ENCODE measurements around the gene ZC3H8.
"Not testable (repeated sequence)": the region's sequence is repeated elsewhere in the genome, so short reads cannot be mapped to it uniquely, and the experiment has no call there.

Gene ZC3H8

GRCh38 chr2:112259509-112260294, 4.9 kb upstream of the ZC3H8 start:
- peak; percentile 88 to 91 for DNase-seq

GRCh38 chr2:112257575-112257974, 2.7 kb upstream of the ZC3H8 start:
- DNase-seq, result no peak

GRCh38 chr2:112256654-112257053, 1.8 kb upstream of the ZC3H8 start:
- no peak for DNase-seq

GRCh38 chr2:112255875-112256274, 1.0 kb upstream of the ZC3H8 start:
- DNase-seq, result no peak

GRCh38 chr2:112253261-112253815, 1.5 kb downstream of the ZC3H8 start:
- no peak for DNase-seq

GRCh38 chr2:112251271-112251670, 3.6 kb downstream of the ZC3H8 start:
- DNase-seq, result no peak

- no peak for DNase-seq
These were observed 10.0 kb downstream of the ZC3H8 start for GRCh38 chr2:112244854-112245253.

GRCh38 chr2:112243233-112243632, 11.6 kb downstream of the ZC3H8 start:
- DNase-seq, result no peak

- DNase-seq, result no peak
These were observed 12.5 kb downstream of the ZC3H8 start for GRCh38 chr2:112242384-112242783.

GRCh38 chr2:112239862-112240261, 15.0 kb downstream of the ZC3H8 start:
- DNase-seq, result no peak

- DNase-seq, result no peak
These were observed 24.5 kb downstream of the ZC3H8 start for GRCh38 chr2:112230371-112230770.

GRCh38 chr2:112229348-112229747, 25.5 kb downstream of the ZC3H8 start:
- DNase-seq, result no peak

- DNase-seq, result no peak
These were observed 34.0 kb downstream of the ZC3H8 start for GRCh38 chr2:112220831-112221230.

GRCh38 chr2:112220186-112220585, 34.7 kb downstream of the ZC3H8 start:
- DNase-seq, result no peak

- no peak for DNase-seq
These were observed 37.0 kb downstream of the ZC3H8 start for GRCh38 chr2:112217854-112218253.

GRCh38 chr2:112216167-112216566, 38.7 kb downstream of the ZC3H8 start:
- no peak for DNase-seq

GRCh38 chr2:112207905-112208304, 46.9 kb downstream of the ZC3H8 start:
- not testable (repeated sequence) for DNase-seq

GRCh38 chr2:112204411-112204810, 50.4 kb downstream of the ZC3H8 start:
- no peak for DNase-seq

GRCh38 chr2:112201696-112202430, 53.0 kb downstream of the ZC3H8 start:
- DNase-seq, result no peak

- DNase-seq, result no peak
These were observed 55.7 kb downstream of the ZC3H8 start for GRCh38 chr2:112199188-112199587.

GRCh38 chr2:112198780-112199179, 56.1 kb downstream of the ZC3H8 start:
- no peak for DNase-seq

- no peak for DNase-seq
These were observed 57.0 kb downstream of the ZC3H8 start for GRCh38 chr2:112197868-112198267.

- no peak for DNase-seq
These were observed 58.9 kb downstream of the ZC3H8 start for GRCh38 chr2:112195950-112196349.

- DNase-seq, result no peak
These were observed 59.6 kb downstream of the ZC3H8 start for GRCh38 chr2:112195167-112195766.

All from activated CD4-positive, alpha-beta T cell treated with anti-CD3 and anti-CD28 coated beads, Interleukin-2, amount 50 U/mL, for 48 hours (primary cell).